AG09319 (cell line): ENCODE results near the gene PCSK5.
A peak's percentile ranks its signal among the peaks of the same experiment; 100 is the strongest.

Experiments used
- DNase-seq: peaks from one replicate; pipeline ENCODE4 v3.0.0-alpha.2; 2010; ENCODE audit warnings: low read depth; ENCODE audit errors: extremely low read depth
- CTCF ChIP-seq: IDR thresholded peaks from 2 replicates; pipeline ENCODE4 v1.5.1; 2011; ENCODE audit warnings: low read depth, mild to moderate bottlenecking, inconsistent platforms, low read length, moderate library complexity

PCSK5 gene

GRCh38 chr9:75979362-75979761 lies 88.9 kb downstream of the PCSK5 start:
- TF ChIP-seq CTCF = peak; percentile 40
- no peak for DNase-seq

GRCh38 chr9:75983319-75984045 lies 93.0 kb downstream of the PCSK5 start:
- DNase-seq = no peak
- no peak for TF ChIP-seq CTCF

- TF ChIP-seq CTCF = no peak
- no peak for DNase-seq
Measured at GRCh38 chr9:75985515-75985914, 95.0 kb downstream of the PCSK5 start.

- DNase-seq = no peak
- TF ChIP-seq CTCF = no peak
Measured at GRCh38 chr9:75988663-75989062, 98.2 kb downstream of the PCSK5 start.

- DNase-seq = no peak
- TF ChIP-seq CTCF = no peak
Measured at GRCh38 chr9:75990156-75990555, 99.7 kb downstream of the PCSK5 start.

GRCh38 chr9:75990576-75991304 lies 100.3 kb downstream of the PCSK5 start:
- no peak for TF ChIP-seq CTCF
- no peak for DNase-seq

- no peak for DNase-seq
Measured at GRCh38 chr9:75992482-75993206, 102.2 kb downstream of the PCSK5 start.

More at GRCh38 chr9:75992482-75993206, 102.2 kb downstream of the PCSK5 start:
- TF ChIP-seq CTCF = no peak
